IMR-90 (cell line): ENCODE results near the gene SETD6. TPM values are rescaled to one million over a fixed set of nuclear protein-coding genes. Genes with fewer than 3 reads are reported as not detected.

Experiments
- ATAC-seq: fragments of 200-7000 bp; cut with Tn5 transposase; 2 replicates; pipeline ENCODE4 v1.9.1; 2020; ENCODE audit warnings: low read depth, mild to moderate bottlenecking, moderate library complexity
- BruUV-seq: library from RNA; stranded (reverse); fragments of 400-500 nt; replicated peaks from 2 replicates; lab custom pipeline; 2021; lab: Mats Ljungman, UMichigan
- CTCF ChIA-PET: fragments of 300-600 bp; formaldehyde crosslinking; extraction: SDS; loops from one replicate; lab custom pipeline; 2021; ENCODE audit warnings: antibody characterized with exemption; lab: Yijun Ruan, JAX
- POLR2A ChIA-PET: fragments of 300-600 bp; sonication (Branson Sonifier 250); formaldehyde crosslinking; loops from one replicate; lab custom pipeline; 2022; ENCODE audit warnings: antibody characterized with exemption; ENCODE audit not compliant: unreplicated experiment; lab: Charles Lee
- DNase-seq: peaks from one replicate; pipeline ENCODE4 v3.0.0; 2013
- H2AFZ ChIP-seq: replicated peaks from 2 replicates; pipeline ENCODE3; 2013; ENCODE audit warnings: low read length, mild to moderate bottlenecking; ENCODE audit not compliant: poor library complexity
- H2AK5ac ChIP-seq: 2 replicates; pipeline ENCODE4 v1.6.1; 2013; ENCODE audit warnings: low read depth, low read length, inconsistent platforms
- H2AK9ac ChIP-seq: replicated peaks from 2 replicates; pipeline ENCODE3; 2013; ENCODE audit warnings: mild to moderate bottlenecking, low read depth, low read length, moderate library complexity; ENCODE audit not compliant: poor library complexity
- H2BK120ac ChIP-seq: 2 replicates; pipeline ENCODE4 v1.6.1; 2013; ENCODE audit warnings: low read depth, low read length, inconsistent platforms
- H2BK15ac ChIP-seq: 3 replicates; pipeline ENCODE4 v1.6.1; 2013; ENCODE audit warnings: low read depth, low read length, inconsistent platforms
- H2BK20ac ChIP-seq: 2 replicates; pipeline ENCODE4 v1.6.1; 2013; ENCODE audit warnings: low read depth, mild to moderate bottlenecking, inconsistent platforms, low read length, moderate library complexity
- H2BK5ac ChIP-seq: 2 replicates; pipeline ENCODE4 v1.6.1; 2013; ENCODE audit warnings: mild to moderate bottlenecking, low read depth, low read length, inconsistent platforms; ENCODE audit not compliant: poor library complexity, severe bottlenecking
- H3K14ac ChIP-seq: replicated peaks from 2 replicates; pipeline ENCODE4 v1.6.1; 2013; ENCODE audit warnings: low read depth, low read length, inconsistent platforms
- H3K18ac ChIP-seq: 2 replicates; pipeline ENCODE4 v1.6.1; 2013; ENCODE audit warnings: low read depth, low read length, control low read depth
- H3K23ac ChIP-seq: 2 replicates; pipeline ENCODE4 v1.6.1; 2013; ENCODE audit warnings: low read depth, low read length, inconsistent platforms
- H3K27ac ChIP-seq: 2 replicates; pipeline ENCODE4 v1.5.1; 2013; ENCODE audit warnings: mild to moderate bottlenecking, control low read depth, low read length; ENCODE audit not compliant: insufficient read depth
- H3K27me3 ChIP-seq: 2 replicates; pipeline ENCODE4 v1.6.1; 2013; ENCODE audit warnings: low read length; ENCODE audit not compliant: control insufficient read depth, insufficient read depth
- H3K36me3 ChIP-seq: 2 replicates; pipeline ENCODE4 v1.6.1; 2013; ENCODE audit warnings: low read length, mixed read lengths; ENCODE audit not compliant: control insufficient read depth, insufficient read depth
- H3K4ac ChIP-seq: 2 replicates; pipeline ENCODE4 v1.6.1; 2013; ENCODE audit warnings: low read depth, low read length, inconsistent platforms
- H3K4me1 ChIP-seq: 2 replicates; pipeline ENCODE4 v1.6.1; 2013; ENCODE audit warnings: low read length, mixed read lengths; ENCODE audit not compliant: control insufficient read depth, insufficient read depth
- H3K4me2 ChIP-seq: 2 replicates; pipeline ENCODE4 v1.6.1; 2013; ENCODE audit warnings: low read depth, mild to moderate bottlenecking, control low read depth, low read length, moderate library complexity
- H3K4me3 ChIP-seq: 2 replicates; pipeline ENCODE4 v1.5.1; 2013; ENCODE audit warnings: low read depth, mild to moderate bottlenecking, control low read depth, low read length, moderate library complexity; ENCODE audit not compliant: insufficient read depth
- H3K56ac ChIP-seq: 2 replicates; pipeline ENCODE4 v1.6.1; 2013; ENCODE audit warnings: low read length, inconsistent platforms; ENCODE audit not compliant: insufficient read depth; ENCODE audit errors: extremely low read depth
- H3K79me1 ChIP-seq, 2 experiments: 2 replicates each; pipeline ENCODE4 v1.6.1; 2013; ENCODE audit warnings: low read length in 2 of 2, inconsistent platforms in 1 of 2, low read depth in 1 of 2
- H3K9ac ChIP-seq: 2 replicates; pipeline ENCODE4 v1.6.1; 2013; ENCODE audit warnings: low read depth, low read length, control low read depth
- H3K9me1 ChIP-seq: 2 replicates; pipeline ENCODE4 v1.6.1; 2013; ENCODE audit warnings: low read length, inconsistent platforms; ENCODE audit not compliant: insufficient read depth
- H3K9me3 ChIP-seq: 2 replicates; pipeline ENCODE4 v1.6.1; 2013; ENCODE audit warnings: low read length; ENCODE audit not compliant: control insufficient read depth, insufficient read depth
- H4K20me1 ChIP-seq: 2 replicates; pipeline ENCODE4 v1.6.1; 2013; ENCODE audit warnings: low read length, inconsistent platforms; ENCODE audit not compliant: insufficient read depth
- H4K5ac ChIP-seq: 2 replicates; pipeline ENCODE4 v1.6.1; 2013; ENCODE audit warnings: mild to moderate bottlenecking, low read depth, low read length, control low read depth
- H4K8ac ChIP-seq, 2 experiments: 2 replicates each; pipeline ENCODE4 v1.6.1; 2013; ENCODE audit warnings: low read depth in 2 of 2, low read length in 2 of 2, control low read depth in 1 of 2, inconsistent platforms in 1 of 2
- H4K91ac ChIP-seq: 2 replicates; pipeline ENCODE4 v1.6.1; 2013; ENCODE audit warnings: low read depth, low read length, inconsistent platforms; ENCODE audit not compliant: insufficient read depth
- POLR2A ChIP-seq: IDR thresholded peaks from 2 replicates; pipeline ENCODE4 v1.6.1; 2012; ENCODE audit warnings: mild to moderate bottlenecking, low read depth, low read length
- RAD21 ChIP-seq: IDR thresholded peaks from 2 replicates; pipeline ENCODE4 v1.6.1; 2012; ENCODE audit warnings: low read length, improper control_type of control experiment
- WGBS, 2 experiments: methylation state at CpG; one replicate each; pipeline versions ENCODE4 v1.1.5 to v1.1.7; 2013; ENCODE audit warnings: missing lambda C conversion rate in 2 of 2; ENCODE audit not compliant: insufficient read length in 1 of 2; ENCODE audit errors: extremely low coverage in 2 of 2; 5-methylcytosine and 5-hydroxymethylcytosine counted together
- dilution Hi-C: fragments of 300-500 bp; cut with HindIII; formaldehyde crosslinking; loops from one replicate; pipeline ENCODE4 v1.14.3; 2018; ENCODE audit warnings: low sequenced_read_pairs; ENCODE audit not compliant: unreplicated experiment
- in situ Hi-C: fragments of 300-500 bp; cut with MboI; formaldehyde crosslinking; loops from 3 replicates; pipeline ENCODE4 v1.14.3; 2019; ENCODE audit warnings: low sequenced_read_pairs, inconsistent platforms, mixed read lengths
- intact Hi-C: fragments of 100-400 bp; cut with micrococcal nuclease; formaldehyde crosslinking; loops from 2 replicates; pipeline ENCODE4 v1.10.0; 2022
- polyA plus RNA-seq, 3 experiments: library from polyadenylated mRNA; depleted of rRNA; stranded (reverse); fragments of >200 nt; gene quantifications; 2 replicates each; pipeline ENCODE4 v1.2.3, GENCODE V29; 2012; ENCODE audit warnings: low replicate concordance in 1 of 3
- total RNA-seq: library from RNA; depleted of rRNA; stranded (reverse); fragments of >200 nt; gene quantifications from 2 replicates; pipeline ENCODE4 v1.2.3, GENCODE V29; 2012

Gene SETD6
- total and polyA plus RNA-seq, 2 of the 4 experiments (the other 2 are of a cell fraction) = 3.2 to 6.4 TPM

DNA sequence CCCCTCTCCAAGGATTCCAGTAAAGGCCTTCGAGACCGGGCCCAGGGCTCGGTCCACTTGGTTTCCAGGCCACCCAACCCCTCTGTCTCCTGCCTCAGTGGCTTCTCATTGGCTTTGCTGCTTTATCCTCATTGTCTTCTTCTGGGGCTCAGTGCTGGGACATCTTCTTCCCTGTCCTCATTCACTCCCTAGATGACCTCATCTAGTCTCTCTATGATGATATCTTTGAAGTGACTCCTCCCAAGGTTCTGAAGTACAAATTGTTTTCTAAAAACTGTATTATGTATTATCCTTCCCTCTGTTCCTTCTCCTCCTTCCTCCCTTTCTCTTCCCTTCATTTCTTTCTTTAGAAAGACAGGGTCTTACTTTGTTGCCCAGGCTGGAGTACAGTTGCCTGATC, 42.5 kb upstream of the SETD6 start:
- WGBS, 2 experiments = no CpG with 5 or more reads among the region's 3 CpGs
- Histone ChIP-seq H3K9me1 (no peaks in the 10 kb centered on the region), H3K79me1 (no peaks in the 10 kb centered on the region), H2BK20ac (no peak overlapping the region), H3K9ac (no peak overlapping the region), H2AK9ac (no peak overlapping the region), H4K91ac (no peak overlapping the region), H2BK15ac (no peak overlapping the region), H4K20me1 (no peaks in the 10 kb centered on the region), H2AFZ (no peak overlapping the region), H2BK5ac (no peak overlapping the region), H3K4ac (no peak overlapping the region), H3K4me2 (no peak overlapping the region), H3K18ac (no peak overlapping the region), H2AK5ac (no peak overlapping the region), H3K4me1 (no peaks in the 10 kb centered on the region), H4K5ac (no peak overlapping the region), H2BK120ac (no peak overlapping the region), H3K36me3 (no peaks in the 10 kb centered on the region), H3K14ac (no peak overlapping the region), H4K8ac (no peak overlapping the region), H3K27ac (no peak overlapping the region), H3K27me3 (peaks cover 47% of the 10 kb centered on the region), H3K9me3 (no peaks in the 10 kb centered on the region), H3K4me3 (no peak overlapping the region), H3K23ac (no peak overlapping the region), H3K56ac (no peak overlapping the region)
- in situ Hi-C loops (no loop called here), intact Hi-C loops (no loop called here), dilution Hi-C loops (no loop called here)
- CTCF ChIA-PET = interaction anchor here (0.8 kb wide), 1 partner anchor 28 kb away, joined by 3 read pairs; no protein-coding TSS in a partner anchor
- DNase-seq (no peak), ATAC-seq (no peak)
- no TSS peak for BruUV-seq
- TF ChIP-seq POLR2A (no peak), RAD21 (no peak)
- POLR2A ChIA-PET = interaction anchor here (0.6 kb wide), 1 partner anchor 37 kb away, joined by 3 read pairs; no protein-coding TSS in a partner anchor
